Adrenal gland (tissue), 12 donors: ENCODE measurements around the gene DCAF15. TPM values are rescaled to one million over a fixed set of nuclear protein-coding genes. Genes with fewer than 3 reads are reported as not detected.

Experiments used
- DNase-seq, 7 donors: peaks; one replicate each; pipeline ENCODE4 v3.0.0-alpha.2; 2019 to 2020
- H3K27ac ChIP-seq, 5 donors: fragments of 200-600 bp; sonication (generic) in 4 of 5; 1 replicate in 3 of 5; 2 replicates in 2 of 5; pipeline versions ENCODE4 v1.5.1 to v1.8.0; 2016 to 2020; ENCODE audit warnings: mild to moderate bottlenecking in 1 of 5
- H3K27me3 ChIP-seq: fragments of 200-600 bp; 2 replicates; pipeline ENCODE4 v1.8.0; 2021
- H3K36me3 ChIP-seq, 2 donors: fragments of 200-600 bp; replicated peaks in 1 of 2; 1 replicate in 1 of 2; 2 replicates in 1 of 2; pipeline versions ENCODE4 v1.5.1 to v1.8.0; 2018 to 2022
- H3K4me1 ChIP-seq, 2 donors: fragments of 200-600 bp; replicated peaks in 1 of 2; 1 replicate in 1 of 2; 2 replicates in 1 of 2; pipeline versions ENCODE4 v1.5.1 to v1.8.0; 2018 to 2021
- H3K4me3 ChIP-seq, 4 donors: fragments of 200-600 bp; sonication (generic) in 3 of 4; one replicate each; pipeline ENCODE4 v1.5.1; 2016 to 2018
- H3K9me3 ChIP-seq, 3 donors: fragments of 200-600 bp; sonication (generic) in 1 of 3; replicated peaks in 1 of 3; 1 replicate in 2 of 3; 2 replicates in 1 of 3; pipeline versions ENCODE4 v1.5.1 to v1.8.0; 2016 to 2021
- POLR2A ChIP-seq, 2 donors: fragments of 450-650 bp; IDR thresholded peaks; one replicate each; pipeline ENCODE4 v1.6.1; 2017; ENCODE audit warnings: antibody characterized with exemption in 2 of 2, mild to moderate bottlenecking in 2 of 2, moderate library complexity in 1 of 2
- WGBS, 4 donors: extraction: QIAGEN DNeasy Blood & Tissue Kit in 2 of 4; methylation state at CpG; one replicate each; pipeline versions ENCODE4 v1.1.5 to v1.1.7; 2013 to 2017; 5-methylcytosine and 5-hydroxymethylcytosine counted together
- intact Hi-C, 2 donors: fragments of 100-400 bp; cut with DNase I; formaldehyde crosslinking; loops; one replicate each; pipeline versions ENCODE4 v1.14.1 to v1.15.0; 2022 to 2023
- polyA plus RNA-seq, 3 donors: library from polyadenylated mRNA; stranded (reverse); fragments of 200-250 nt in 2 of 3; fragments of 350-450 nt in 1 of 3; fragmentation: Illumina TruSeq in 1 of 3; extraction: RNeasy Lipid Tissue Mini Kit (QIAGEN cat#74804) in 1 of 3; gene quantifications; one replicate each; pipeline ENCODE4 v1.2.3, GENCODE V29; 2013 to 2014
- total RNA-seq, 9 donors: library from RNA; depleted of rRNA in 4 of 9; stranded (reverse); fragments of >200 nt in 4 of 9; fragments of 120-200 nt in 1 of 9; fragmentation: NEBNext Ultra II Directional in 1 of 9; extraction: Animal tissue kit (Norgen Biotek cat#: 25700) in 1 of 9; gene quantifications; one replicate each; pipeline versions ENCODE4 v1.1.0 to v1.2.4, GENCODE V29; 2013 to 2023
- TF ChIP-seq, protein P1 (sequence below), 6 experiments: fragments of 450-650 bp in 4 of 6; fragments of 200-600 bp in 2 of 6; sonication (generic) in 1 of 6; IDR thresholded peaks; 1 replicate in 5 of 6; 2 replicates in 1 of 6; pipeline versions ENCODE4 v1.5.1 to v1.8.0; 2016 to 2021; ENCODE audit warnings: antibody characterized with exemption in 6 of 6, mild to moderate bottlenecking in 2 of 6, moderate library complexity in 1 of 6
- donor health status: healthy with polysubstance abuse.
- donor health status: Bipolar disorder and iron deficiency.
- donor health status: DM: yes; HTN: yes; CAD: no.
- donor health status: DM: no; HTN: no; CAD: no.
- donor health status: DM: no; HTN: no; CAD: no.
- donor health status: DM: yes; HTN: yes; CAD: no.

Gene DCAF15
- total and polyA plus RNA-seq, 12 donors, result 6.7 to 147 (median 13.5) TPM

DNA sequence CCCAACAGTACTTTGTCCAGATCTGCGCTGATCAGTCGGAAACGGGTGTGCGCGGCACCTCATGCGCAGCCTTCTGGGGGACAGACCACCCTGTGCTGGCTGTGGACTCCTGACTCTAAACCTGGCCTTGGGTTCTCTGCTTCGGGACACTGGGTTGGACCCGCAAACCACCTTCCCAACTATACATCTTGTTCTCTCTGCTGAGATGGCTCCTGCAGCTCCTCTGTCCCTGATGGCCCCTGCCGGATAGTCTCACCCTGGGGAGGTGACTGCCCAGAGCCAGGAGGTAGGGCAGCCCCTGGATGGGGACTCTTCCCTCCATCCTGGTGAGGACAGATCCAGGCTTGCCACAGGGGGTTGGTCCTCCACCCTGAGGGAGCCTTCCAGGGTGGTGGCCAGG, 30.5 kb downstream of the DCAF15 start:
- 96 to 97% (median 97%) methylated on average over 8 to 9 of the region's 9 CpGs for WGBS, 4 donors
- Histone ChIP-seq H3K4me3 (no peak overlapping the region), H3K36me3 (no peaks in the 10 kb centered on the region), H3K4me1 (peaks cover 21 to 29% of the 10 kb centered on the region in 2 donors), H3K27ac (no peak overlapping the region), H3K9me3 (no peaks in the 10 kb centered on the region), H3K27me3 (no peaks in the 10 kb centered on the region)
- TF ChIP-seq, protein P1, sequence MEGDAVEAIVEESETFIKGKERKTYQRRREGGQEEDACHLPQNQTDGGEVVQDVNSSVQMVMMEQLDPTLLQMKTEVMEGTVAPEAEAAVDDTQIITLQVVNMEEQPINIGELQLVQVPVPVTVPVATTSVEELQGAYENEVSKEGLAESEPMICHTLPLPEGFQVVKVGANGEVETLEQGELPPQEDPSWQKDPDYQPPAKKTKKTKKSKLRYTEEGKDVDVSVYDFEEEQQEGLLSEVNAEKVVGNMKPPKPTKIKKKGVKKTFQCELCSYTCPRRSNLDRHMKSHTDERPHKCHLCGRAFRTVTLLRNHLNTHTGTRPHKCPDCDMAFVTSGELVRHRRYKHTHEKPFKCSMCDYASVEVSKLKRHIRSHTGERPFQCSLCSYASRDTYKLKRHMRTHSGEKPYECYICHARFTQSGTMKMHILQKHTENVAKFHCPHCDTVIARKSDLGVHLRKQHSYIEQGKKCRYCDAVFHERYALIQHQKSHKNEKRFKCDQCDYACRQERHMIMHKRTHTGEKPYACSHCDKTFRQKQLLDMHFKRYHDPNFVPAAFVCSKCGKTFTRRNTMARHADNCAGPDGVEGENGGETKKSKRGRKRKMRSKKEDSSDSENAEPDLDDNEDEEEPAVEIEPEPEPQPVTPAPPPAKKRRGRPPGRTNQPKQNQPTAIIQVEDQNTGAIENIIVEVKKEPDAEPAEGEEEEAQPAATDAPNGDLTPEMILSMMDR (IDR thresholded peaks at IDR 0.05), result no peak
- DNase-seq, result no peak
- intact Hi-C loops, result no loop called here

DNA sequence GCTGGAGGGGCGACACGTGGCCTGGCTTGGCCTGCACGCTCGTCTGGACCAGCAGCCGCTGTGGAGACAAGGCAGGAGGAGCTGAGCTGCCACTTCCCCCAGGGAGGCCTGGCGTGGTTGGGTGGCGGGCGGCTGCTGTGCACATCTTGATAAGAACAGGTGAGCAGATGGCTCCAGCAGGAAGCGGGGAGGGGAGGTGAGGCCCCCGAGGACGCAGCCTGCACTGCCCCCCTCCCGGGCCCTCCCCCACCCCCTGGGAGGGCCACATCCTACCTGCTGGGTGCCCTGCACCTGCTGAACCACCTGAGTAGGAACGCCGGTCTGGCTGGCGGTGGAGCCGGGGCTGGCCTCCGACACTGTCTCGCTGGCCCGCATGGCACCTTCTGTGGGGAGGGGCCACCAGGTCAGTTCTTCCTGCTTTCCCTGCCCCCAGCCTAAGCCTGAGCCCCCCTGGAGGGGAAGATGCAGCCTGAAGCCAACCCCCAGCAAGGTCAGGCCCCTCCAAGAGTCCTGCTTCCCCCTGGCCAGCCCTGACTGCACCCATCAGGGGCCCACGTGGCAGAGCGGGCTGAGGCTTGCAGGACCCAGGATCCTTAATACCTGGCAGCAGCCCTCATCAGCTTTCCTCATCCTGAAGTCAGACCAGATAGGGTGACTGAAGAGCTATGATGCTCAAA, 31.0 kb downstream of the DCAF15 start:
- Histone ChIP-seq H3K4me3 (no peak overlapping the region), H3K36me3 (no peaks in the 10 kb centered on the region), H3K4me1 (peaks cover 21 to 29% of the 10 kb centered on the region in 2 donors), H3K27me3 (no peaks in the 10 kb centered on the region), H3K9me3 (no peaks in the 10 kb centered on the region), H3K27ac (no peak overlapping the region)
- TF ChIP-seq, protein P1 (IDR thresholded peaks at IDR 0.05), result no peak
- TF ChIP-seq POLR2A (IDR thresholded peaks at IDR 0.05), result no peak
- DNase-seq, result no peak
- 77 to 100% (median 85%) methylated on average over 1 to 21 of the region's 21 CpGs for WGBS, 4 donors
- intact Hi-C loops, result no loop called here

DNA sequence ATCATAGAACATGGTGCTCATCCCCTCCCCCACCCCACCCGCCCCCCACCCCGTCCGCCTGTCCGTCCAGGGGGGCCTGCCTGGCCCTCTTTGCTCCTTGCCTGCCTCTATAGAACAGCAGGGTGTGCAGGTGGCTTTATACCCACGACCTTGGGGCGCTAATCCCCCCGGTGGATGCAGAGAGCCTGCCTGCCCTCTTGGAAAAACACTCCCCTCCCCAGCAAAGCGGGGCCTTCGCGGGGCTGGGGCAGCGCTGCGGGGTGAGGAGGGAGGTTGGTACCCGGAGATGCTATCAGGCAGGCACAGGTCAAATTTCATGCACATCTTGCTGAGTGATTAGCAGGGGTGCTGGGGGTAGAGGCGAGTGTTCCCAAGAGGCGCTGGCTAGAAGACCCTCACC, 31.9 kb downstream of the DCAF15 start:
- H3K36me3 ChIP-seq, result no peaks in the 10 kb centered on the region
- H3K4me1 ChIP-seq, result peaks cover 13 to 26% of the 10 kb centered on the region in 2 donors
- H3K27ac ChIP-seq, result no peak overlapping the region
- H3K27me3 ChIP-seq, result no peaks in the 10 kb centered on the region
- no peak overlapping the region for H3K4me3 ChIP-seq
- intact Hi-C loops, result no loop called here
- DNase-seq, result no peak
- H3K9me3 ChIP-seq, result no peaks in the 10 kb centered on the region
- TF ChIP-seq, protein P1 (IDR thresholded peaks at IDR 0.05), result no peak
- no peak for TF ChIP-seq POLR2A (IDR thresholded peaks at IDR 0.05)
- 76 to 86% (median 80%) methylated on average over 8 to 15 of the region's 15 CpGs for WGBS, 4 donors

DNA sequence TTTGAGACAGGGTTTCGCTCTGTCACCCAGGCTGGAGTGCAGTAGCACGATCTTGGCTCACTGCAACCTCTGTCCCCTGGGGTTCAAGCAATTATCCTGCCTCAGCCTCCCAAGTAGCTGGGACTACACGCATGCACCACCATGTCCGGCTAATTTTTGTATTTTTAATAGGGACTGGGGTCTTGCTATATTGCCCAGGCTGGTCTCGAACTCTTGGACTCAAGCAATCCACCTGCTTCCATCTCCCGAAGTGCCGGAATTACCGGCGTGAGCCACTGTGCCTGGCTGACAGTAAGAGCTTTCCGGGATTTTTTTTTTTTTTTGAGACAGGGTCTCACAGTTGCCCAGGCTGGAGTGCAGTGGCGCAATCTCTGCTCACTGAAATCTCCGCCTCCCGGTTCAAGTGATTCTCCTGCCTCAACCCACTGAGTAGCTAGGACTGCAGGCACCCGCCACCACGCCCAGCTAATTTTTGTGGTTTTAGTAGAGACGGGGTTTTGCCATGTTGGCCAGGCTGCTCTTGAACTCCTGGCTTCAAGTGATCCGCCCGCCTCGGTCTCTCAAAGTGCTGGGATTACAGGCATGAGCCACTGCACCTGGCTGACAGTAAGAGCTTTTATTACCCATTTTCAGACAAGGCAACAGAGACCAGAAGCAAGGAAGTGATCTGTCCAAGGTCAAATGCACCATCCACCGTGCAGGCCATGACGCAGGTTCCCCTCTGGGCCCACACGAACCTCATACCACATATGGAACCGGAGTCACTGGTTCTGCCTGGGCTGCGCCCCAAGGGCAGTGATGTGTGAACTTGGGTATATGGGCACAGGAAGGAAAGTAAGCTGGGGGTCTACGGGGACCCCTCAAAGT, 32.8 kb downstream of the DCAF15 start:
- intact Hi-C loops, result no loop called here
- peak overlapping the region in 1 of 5 donors; percentile 86 for H3K27ac ChIP-seq
- H3K4me3 ChIP-seq, result no peak overlapping the region
- H3K27me3 ChIP-seq, result no peaks in the 10 kb centered on the region
- H3K4me1 ChIP-seq, result peaks cover 12 to 20% of the 10 kb centered on the region in 2 donors
- no peak for DNase-seq
- no peaks in the 10 kb centered on the region for H3K36me3 ChIP-seq
- WGBS, 4 donors, result 83 to 92% (median 84%) methylated on average over 22 to 25 of the region's 25 CpGs
- TF ChIP-seq, protein P1 (IDR thresholded peaks at IDR 0.05), result no peak
- no peak for TF ChIP-seq POLR2A (IDR thresholded peaks at IDR 0.05)
- H3K9me3 ChIP-seq, result no peaks in the 10 kb centered on the region
